ENCODE data around the gene OR4X2.

GRCh38 chr11:48207881-48208280 is 37.0 kb upstream of the OR4X2 start:
- TF ChIP-seq CTCF (IDR thresholded peaks at IDR 0.05 in 2 of 3, conservative IDR thresholded peaks at IDR 0.05 in 1 of 3; ENCODE audit: control insufficient read depth in 2 of 3, extremely low read depth in 1 of 3, insufficient read depth in 1 of 3, low read depth in 3 of 3, low read length in 3 of 3) (no peak), USF2 (IDR thresholded peaks at IDR 0.05; ENCODE audit: borderline replicate concordance, low read depth, low read length) (no peak), ASH2L (IDR thresholded peaks at IDR 0.05; ENCODE audit: borderline replicate concordance, low read depth) (no peak), MEF2B (IDR thresholded peaks at IDR 0.05; ENCODE audit: partially characterized antibody, poor library complexity, severe bottlenecking) (no peak), YY1 (IDR thresholded peaks at IDR 0.05; ENCODE audit: low read depth, low read length) (no peak), POLR2A (IDR thresholded peaks at IDR 0.05; ENCODE audit: low read depth, low read length) (no peak), CEBPB (IDR thresholded peaks at IDR 0.05; ENCODE audit: borderline replicate concordance in 1 of 2, low read depth in 2 of 2, low read length in 2 of 2) (no peak), CHD1 (IDR thresholded peaks at IDR 0.05; ENCODE audit: low read depth, low read length) (no peak), TCF12 (IDR thresholded peaks at IDR 0.05; ENCODE audit: low read depth, low read length) (no peak), SUZ12 (IDR thresholded peaks at IDR 0.05; ENCODE audit: unreplicated experiment) (no peak), SUPT20H (IDR thresholded peaks at IDR 0.05; ENCODE audit: borderline replicate concordance, control insufficient read depth, low read depth, low read length) (no peak), RCOR1 (conservative IDR thresholded peaks at IDR 0.05; ENCODE audit: low read depth, low read length) (no peak), BMI1 (IDR thresholded peaks at IDR 0.05; ENCODE audit: borderline replicate concordance) (no peak), MTA3 (IDR thresholded peaks at IDR 0.05; ENCODE audit: borderline replicate concordance, low read length) (no peak)
